GM21786 (cell line): ENCODE measurements around the gene DBN1.

Experiments
- ATAC-seq: cut with Tn5 transposase; IDR thresholded peaks from one replicate; pipeline ENCODE4 v1.9.1; 2021; ENCODE audit not compliant: unreplicated experiment

DBN1 gene

DNA sequence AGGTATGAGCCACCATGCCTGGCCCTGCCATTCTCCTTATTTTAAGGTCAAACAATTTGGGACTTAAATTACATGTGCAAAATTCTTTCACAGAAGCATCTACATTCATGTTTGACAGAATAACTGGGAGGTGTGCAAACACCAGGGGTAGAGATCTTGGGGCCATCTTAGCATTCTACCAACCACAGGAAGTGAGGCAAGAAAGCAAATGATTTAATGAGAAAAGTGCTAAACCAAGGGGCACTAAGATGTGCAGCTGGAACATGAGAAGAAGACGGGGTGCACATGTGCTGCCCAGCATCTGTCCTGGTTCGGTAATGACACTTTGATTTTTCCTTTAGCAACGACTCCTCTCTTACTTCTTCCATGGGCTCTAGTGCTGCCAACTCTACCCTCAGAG lies 62.9 kb downstream of the DBN1 start:
- ATAC-seq = no peak

DNA sequence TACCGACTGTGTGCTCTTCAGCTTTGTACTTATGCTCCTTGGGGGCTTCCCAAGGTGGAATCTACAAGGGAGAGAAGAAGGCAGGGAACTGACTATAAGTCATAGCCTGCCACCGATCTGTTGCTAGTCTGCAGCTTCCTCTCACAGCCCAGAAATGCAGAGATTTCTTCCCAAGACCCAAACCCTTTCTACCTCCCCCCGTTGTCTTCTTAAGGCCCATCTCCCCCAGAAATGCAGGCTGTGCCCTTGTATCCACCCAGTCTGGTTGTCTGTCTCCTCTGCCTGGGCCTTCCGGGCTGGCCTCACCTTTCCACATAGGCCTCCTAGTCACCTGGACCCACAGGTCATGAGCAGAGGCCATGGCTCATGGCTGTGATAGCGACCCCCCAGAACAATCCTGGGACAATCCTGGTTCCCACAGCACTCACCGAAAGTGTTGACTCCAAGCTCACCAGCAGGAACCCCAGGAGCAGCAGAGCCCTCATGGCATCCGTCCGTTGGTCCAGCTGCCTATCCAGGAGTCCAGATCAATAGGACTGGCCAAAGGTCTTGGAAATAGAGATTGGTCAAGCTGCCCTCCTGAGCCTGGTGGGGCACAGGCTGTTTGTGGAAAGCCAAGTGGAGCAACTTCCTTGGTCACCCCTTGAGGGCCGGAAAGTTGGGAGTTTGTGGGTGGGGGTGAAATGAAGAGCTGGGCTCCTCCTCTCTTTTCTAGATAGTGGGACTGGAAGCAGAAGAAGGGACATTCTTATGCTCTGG lies 64.2 kb downstream of the DBN1 start, which contains the start of gene F12:
F12 (minus strand) TSS at position 522 of the 759 bp plus-strand sequence; CDS start at position 485, 37 bp downstream.
- no peak for ATAC-seq
